ENCODE data around the gene DNAH11.
A peak's percentile ranks its signal among the peaks of the same experiment; 100 is the strongest.

The DNAH11 gene

DNA sequence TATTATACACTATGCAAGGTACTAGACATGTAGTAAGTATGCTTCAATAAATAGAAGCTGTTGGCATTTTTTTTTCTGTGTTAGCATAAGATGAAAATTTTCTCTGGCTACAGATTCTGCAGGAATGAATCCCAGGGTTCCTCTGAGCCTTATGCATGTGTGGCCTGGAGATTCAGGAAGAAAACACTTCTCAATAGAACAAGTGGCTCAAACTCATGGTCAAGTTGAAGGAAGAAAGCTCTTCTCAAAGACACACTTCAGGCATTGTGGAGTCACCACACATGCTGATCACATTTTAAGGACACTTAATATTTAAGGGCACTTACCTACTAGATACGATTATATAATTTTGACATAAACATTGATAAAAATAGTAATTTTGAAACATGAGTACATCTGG, 19.5 kb downstream of the DNAH11 start:
- DNase-seq, result no peak

DNA sequence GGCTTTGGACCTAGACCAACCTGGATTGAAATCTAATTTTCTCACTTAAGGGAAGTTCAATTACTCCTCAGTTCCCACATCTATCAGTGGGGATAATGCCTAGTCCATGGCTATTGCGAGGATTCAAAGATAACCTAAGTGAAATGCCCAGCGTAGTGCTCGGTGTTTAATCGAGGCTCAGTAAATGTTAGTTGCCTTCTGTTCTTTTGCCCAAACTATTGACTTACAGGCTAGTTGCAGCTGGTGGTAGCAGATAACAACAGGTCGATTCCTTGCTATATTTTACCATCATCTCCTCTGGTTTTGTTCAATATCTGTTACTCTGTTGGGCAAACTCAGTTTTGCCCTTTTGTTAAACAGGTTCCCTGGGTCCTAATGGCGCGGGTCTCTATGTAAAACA, 22.8 kb downstream of the DNAH11 start:
- no peak for DNase-seq

- DNase-seq, result no peak
These were observed 23.3 kb downstream of the DNAH11 start for GRCh38 chr7:21566094-21566493.

- peak in 1 of 2 donors; percentile 25 for DNase-seq
These were observed 25.9 kb downstream of the DNAH11 start for GRCh38 chr7:21568762-21569161.

DNA sequence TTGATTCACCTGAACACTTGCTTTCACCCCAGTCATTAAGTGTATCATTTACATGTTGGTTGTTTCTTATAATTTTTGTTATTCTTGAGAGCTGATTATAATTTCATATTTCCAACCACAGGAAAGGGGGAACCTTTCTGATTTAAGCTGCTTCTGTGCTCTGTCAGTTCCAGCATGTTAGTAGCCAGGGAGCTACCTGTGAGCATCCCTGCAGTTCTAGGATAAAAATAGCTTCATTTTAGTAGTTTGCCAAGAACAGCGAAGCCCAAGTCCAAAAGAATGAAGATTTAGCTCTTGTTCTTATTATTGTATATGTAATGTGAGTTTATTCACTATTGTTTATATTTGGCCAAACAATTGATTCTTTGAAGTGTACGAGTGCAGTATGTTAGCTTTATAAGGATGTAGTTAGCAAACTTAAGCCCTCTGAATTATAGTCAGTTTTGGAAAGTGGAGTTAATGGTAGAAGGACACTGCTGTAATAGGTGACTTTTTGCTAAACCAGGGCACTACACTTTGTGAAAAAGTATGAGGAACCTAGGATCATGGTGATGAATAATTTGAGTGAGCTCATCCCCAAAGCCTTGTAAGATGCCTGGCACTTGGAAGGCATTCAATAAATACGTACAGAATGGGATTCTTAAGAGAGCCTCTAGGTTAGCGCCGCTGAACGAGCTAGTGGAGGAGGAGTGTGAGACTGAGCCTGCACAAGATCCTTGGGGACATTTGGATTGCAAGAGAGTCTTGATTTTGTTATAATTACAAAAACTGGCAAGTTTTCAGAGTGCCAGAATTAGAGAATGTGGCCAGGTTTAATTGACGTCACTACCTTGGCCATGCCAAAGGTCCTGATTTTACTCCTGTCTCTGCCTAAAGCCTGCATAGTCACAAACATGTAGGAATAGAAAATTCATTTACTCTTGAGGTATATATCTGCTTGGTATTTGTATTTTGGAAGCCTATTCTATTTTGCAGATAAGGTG, 29.8 kb downstream of the DNAH11 start:
- DNase-seq, result no peak

GRCh38 chr7:21579341-21580072, 36.7 kb downstream of the DNAH11 start:
- no peak for DNase-seq

DNA sequence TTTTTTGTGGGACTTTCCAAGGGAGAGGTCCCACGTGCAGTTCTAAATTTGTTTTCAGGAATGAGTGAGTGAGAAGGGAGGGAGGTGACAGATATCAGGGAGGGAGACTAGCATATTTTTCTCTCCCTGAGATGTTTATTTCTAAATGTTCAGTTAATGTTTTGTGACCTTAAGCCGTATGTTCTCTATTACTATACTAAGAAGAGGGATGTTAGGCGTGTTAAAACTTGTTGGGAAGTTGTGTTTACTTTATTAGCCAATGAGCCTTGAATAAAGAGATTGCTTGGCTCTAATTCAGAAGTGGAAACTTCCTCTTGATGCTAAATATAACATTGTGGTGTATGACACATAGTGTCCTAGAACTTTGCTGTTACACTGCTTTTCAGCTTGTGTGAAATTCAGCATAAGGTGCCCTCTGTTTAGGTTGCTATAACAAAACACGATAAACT, 37.3 kb downstream of the DNAH11 start:
- no peak for DNase-seq

DNA sequence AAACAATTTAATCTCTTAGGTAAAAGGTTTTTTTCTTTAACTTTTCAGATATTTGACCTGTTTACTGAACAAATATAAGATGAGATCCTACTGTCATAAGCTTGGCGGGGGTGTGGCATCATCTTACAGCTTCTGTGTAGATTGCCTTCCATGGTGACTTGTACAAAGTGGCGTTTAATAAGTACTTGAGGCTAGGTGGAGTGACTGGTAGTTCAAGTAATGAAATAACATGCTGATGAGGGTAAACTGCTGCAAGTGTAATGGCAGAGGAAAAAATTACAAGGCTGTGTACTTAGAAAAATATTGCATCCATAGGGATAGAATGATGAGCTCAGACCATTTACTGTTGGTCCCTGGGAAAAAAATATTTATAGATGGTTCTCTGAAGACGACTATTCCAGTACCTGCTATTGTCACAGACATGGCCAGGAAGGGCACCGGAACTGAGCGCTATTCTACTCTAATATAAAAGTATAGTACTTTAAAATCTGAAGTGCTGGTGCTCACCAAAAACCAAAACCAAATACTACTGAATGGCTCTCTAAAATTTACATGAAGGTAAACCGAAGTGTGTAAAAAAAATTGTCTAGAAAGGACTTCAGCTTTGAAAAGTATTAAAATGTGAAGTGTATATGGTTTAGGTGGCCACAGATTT, 42.4 kb downstream of the DNAH11 start:
- no peak for DNase-seq

DNA sequence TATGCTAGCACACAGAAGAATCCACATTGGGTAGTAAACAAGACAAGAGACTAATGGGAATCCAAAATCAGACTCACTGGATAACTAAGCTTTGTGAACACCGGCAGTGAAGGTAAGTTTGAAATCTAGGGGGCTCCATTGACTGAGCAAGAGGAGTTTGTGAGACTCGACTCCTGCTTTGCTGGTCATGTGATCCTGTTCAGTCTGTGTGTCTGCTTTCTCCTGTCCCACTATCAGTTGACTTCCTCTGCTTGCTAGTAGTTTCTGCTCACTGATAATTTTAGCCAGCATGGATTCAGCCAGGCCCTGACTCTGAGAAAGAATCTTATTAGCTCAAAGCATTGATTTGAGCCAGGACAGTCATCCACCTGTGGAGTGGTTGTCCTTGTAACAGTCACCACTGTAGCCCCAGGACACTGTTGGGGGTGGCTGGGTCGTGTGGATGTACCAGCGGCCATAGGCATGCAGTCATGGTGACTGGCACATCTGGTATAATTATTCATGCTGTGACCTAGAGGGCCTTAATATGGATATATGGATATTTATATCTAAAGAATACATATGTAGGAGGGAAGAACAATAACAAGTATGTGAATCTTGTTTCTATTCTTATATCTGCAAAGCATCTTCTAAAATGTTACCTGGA, 44.4 kb downstream of the DNAH11 start:
- DNase-seq, result no peak

GRCh38 chr7:21596801-21597200, 54.0 kb downstream of the DNAH11 start:
- no peak for DNase-seq

DNA sequence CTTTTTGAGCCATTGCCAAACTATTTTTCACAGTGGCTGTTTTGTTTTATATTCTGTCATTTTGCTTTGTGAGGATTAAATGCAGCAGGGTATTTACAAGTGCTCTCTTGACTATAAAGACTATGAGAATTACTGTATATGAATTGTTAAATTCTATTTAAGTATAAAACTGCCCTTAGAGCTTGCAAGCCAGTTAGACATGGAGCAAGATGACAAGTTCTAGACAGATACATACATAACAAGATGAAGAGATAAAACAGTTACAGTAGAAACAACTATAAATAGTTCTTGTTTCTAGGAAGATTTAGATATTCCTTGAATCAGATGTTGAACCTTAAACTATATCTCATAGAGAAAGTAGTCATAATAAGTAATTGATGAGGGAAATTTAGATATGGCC, 60.6 kb downstream of the DNAH11 start:
- DNase-seq, result no peak

DNA sequence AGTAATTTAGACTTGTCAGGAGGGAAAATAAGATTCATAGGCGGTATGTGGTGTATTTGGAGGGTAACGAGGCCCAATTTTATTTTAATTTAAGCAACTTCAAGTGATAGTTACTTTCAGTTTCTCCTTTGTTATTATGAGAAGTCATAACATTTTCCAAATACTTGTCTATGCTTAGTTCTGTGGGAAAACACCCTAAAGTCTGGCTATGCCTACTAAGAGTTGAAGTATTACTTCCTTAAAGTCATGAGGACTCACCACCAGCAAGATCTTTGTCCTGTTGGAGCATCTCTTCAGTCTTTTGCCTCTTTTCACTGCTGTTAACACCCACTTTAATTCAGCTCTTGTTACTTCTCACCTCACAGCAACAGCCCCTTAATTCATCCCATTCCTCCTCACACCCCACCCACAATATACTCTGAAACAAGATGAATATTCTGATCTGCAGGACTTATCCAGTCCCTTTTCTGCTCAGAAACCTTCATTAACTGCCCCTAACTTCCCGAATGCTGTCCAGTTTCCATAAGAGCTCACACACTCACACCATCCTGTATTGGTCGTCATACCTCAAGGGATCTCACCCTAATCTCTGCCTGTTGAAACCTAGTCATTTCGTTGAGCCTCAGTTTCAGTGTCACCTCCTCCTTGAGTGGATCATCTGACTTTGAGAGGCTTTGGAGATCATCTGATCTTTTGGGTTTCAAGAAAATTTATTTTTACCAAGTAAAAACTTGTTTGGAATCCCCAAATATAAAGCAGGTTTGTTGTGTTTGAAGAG, 61.3 kb downstream of the DNAH11 start:
- no peak for DNase-seq

DNA sequence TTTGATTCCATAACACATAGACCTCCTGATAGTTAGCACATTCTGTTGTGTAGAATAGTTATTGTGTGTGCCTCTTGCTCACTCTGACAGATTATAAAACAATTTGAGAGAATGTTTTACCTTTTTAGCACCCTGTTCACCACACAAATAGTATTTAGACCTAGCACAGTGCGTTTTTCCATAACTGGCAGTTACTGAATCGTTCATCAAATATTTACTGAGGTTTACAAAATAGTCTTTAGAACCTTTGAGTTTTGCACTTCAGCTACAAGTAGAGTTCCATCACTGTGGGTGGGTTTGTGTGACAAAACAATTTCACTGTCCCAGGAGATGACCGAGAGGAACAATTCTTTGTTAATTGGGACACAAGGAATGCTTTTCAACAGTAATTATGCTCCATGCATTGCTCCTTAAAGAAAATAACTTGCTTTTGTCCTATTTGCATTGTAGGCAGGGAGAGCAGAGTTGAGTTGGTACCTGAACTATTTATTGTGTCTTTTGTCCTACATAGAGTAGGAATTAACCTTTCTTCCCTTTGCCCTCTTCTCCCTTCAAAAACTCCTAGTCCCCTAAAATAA, 62.3 kb downstream of the DNAH11 start:
- DNase-seq, result no peak

GRCh38 chr7:21608465-21608864, 65.6 kb downstream of the DNAH11 start:
- no peak for DNase-seq

- no peak for DNase-seq
These were observed 68.3 kb downstream of the DNAH11 start for GRCh38 chr7:21611129-21611528.

GRCh38 chr7:21616091-21616490, 73.3 kb downstream of the DNAH11 start:
- no peak for DNase-seq

DNA sequence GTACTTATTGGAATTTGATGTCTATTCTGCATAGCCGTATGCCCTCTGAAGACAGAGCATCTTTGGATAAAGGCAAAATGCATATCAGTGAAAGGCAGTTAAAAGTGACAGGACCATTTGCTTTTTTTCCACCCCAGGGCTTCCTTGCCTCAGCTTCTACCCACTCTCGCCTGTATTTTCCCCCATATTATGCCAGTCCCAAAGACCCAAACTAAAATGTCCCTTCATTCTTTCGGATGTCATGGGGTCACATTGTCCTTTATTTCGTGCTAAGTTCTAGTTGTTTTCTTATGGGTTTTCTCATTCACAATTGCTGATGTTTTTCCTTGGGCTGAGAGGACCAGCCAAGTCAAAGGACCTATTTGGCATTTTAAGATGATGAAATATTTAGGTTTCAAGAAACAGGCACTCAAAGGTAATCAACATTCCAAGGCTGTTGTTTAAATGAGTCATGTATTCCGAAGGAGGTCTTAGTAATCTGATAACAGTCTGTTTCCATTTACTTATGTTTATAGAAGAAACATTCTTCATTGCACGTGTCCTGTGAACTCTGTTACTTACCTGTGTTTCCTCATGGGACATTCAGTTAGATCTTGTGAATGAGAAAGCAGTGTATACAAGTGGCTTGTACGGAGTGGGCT, 74.1 kb downstream of the DNAH11 start:
- DNase-seq, result no peak

DNA sequence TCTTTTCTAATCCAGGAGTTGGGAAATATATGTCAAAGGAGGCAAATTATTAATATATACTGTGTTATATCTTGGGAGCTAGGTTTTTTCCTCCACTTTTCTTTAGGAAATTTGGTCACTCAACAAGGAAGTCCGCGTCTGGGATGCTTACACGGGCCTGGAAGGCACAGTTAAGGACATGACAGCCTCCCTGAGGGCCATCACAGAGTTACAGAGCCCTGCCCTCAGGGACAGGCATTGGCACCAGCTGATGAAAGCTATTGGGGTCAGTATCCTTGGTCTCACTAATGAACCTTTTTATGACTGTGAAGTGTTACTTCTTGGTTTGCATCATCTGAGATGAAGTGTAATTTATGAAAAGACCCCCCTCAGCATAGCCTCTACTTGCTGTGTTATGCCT, 74.7 kb downstream of the DNAH11 start:
- no peak for DNase-seq

DNA sequence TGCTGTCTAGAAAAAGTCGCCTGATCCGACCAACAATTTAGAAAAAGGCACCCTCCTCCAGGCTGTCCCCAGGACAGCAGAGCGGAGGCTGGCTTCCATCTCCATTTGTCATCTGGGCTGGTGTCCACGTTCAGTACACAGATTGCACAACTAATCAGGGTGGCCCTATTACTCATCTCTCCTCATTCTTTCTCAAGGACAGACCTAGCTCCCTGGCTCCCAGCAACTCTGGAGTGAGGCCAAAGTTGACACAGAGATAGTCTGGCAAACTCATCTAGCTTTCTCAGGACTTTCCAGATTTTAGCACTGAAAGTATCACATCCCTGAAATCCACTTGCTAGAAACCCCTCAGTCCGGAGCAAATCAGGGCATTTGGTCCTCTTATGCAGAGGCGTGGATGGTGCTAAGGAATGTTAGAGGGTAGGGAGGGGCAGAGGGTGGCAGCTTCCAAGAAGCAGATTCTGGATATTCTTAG, 75.1 kb downstream of the DNAH11 start:
- DNase-seq, result no peak

- DNase-seq, result no peak
These were observed 75.9 kb downstream of the DNAH11 start for GRCh38 chr7:21618706-21619105.

- no peak for DNase-seq
These were observed 77.2 kb downstream of the DNAH11 start for GRCh38 chr7:21620054-21620453.

Measured in CD4-positive, alpha-beta T cell treated with Interleukin-4 for 1 hour (primary cell).